GM19238 (cell line): ENCODE measurements around the gene DNAJB13.
"Not testable (repeated sequence)": the region's sequence is repeated elsewhere in the genome, so short reads cannot be mapped to it uniquely, and the experiment has no call there.

Experiments used
- DNase-seq: peaks from one replicate; pipeline ENCODE4 v3.0.0; 2011; ENCODE audit warnings: low spot score; ENCODE audit not compliant: insufficient read length

The DNAJB13 gene, protein sequence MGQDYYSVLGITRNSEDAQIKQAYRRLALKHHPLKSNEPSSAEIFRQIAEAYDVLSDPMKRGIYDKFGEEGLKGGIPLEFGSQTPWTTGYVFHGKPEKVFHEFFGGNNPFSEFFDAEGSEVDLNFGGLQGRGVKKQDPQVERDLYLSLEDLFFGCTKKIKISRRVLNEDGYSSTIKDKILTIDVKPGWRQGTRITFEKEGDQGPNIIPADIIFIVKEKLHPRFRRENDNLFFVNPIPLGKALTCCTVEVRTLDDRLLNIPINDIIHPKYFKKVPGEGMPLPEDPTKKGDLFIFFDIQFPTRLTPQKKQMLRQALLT

DNA sequence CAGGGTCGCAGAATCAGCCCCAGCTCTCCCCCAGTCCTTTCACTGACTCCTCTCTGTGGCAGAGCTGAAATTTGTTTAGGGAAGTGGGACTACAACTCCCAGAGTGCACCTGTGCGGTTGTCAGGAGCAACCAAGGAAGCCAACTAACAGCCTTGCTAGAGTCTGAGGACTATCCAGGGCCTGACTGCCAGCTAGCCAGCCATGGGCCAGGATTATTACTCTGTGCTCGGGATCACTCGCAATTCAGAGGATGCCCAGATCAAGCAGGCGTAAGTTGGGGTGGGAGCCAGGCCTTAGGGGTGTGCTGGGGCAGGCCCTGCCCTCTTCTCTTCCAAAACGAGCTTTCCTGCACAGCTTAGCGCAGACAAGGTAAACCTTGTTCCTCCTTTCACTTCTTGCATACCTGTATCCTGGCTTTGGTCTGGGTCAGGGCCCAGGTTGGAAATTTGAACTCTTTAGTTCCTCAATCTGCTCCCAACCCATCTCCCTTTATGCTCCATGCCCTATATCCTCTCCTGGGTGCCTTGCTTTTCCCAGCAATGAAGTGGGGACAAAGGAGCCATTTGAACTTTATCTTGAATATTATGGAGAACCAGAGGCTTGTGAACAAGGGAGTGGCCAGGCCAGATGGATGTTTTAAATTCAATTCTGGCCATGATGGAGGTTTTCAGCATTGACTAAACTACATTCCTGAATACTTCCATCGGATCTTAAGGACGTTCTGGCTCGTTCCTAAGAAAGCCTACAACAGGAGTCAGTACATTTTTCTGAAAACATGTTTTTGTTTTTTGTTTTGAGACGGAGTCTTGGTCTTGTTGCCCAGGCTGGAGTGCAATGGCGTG, at the start of gene DNAJB13:
Gene DNAJB13 (plus strand): TSS at position 158 of the 842 bp plus-strand sequence. CDS start 44 bp downstream, at position 202.
- peak; percentile 80 for DNase-seq

DNA sequence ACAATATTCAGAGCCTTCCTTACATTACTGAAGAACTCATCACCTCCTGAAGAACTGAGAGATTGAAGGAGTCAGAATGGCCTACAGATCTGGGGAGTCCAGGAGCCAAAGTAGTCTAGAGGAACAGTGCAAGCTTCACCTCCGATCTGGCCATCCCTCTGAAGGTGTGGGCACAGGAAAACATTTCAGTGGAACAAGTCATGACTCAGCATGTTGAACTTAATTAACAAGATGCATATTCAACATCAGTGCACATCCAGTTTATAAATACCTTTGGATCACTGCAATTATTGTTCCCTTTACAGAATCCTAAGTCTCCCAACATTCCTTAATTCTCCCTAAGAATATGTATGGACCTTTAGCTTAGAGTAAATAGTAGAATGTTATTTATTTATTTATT, 48.5 kb upstream of the DNAJB13 start:
- no peak for DNase-seq

DNA sequence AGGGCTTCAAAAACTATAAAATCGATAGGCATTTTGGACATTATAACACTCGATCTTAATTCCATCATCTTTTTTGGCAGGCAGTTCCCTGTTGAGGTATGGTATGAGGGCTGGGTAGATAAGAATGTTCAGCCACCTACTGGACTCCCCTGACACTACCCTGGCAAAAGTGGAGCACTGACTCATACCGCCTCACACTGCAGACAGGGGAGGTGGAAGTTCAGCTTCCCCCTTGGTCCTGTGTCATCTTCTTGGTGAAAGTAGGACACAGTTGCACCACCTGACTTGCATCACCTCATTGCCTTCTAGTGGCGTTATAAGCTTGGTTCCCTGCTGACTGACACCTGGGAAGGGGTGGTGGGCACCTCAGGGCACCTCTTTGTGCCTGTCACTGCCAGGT, 43.6 kb upstream of the DNAJB13 start:
- DNase-seq: no peak

DNA sequence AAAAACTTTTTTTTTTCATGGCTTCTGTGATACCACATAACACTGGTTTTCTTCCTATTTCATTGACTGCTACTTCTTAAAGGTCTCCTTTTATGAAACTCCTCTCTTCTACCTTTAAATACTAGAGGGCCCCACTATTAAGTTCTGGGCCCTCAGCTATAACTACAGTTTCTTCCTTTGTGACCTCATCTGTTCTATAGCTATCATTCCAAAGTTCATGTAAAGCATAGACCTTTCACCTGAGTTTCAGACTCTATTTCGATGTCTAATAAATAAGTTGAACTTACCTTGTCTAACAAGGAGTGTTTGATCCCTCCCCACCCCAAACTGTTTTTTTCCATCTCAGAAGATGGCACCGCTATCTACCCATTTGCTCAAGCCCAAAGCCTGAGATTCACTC, 38.8 kb upstream of the DNAJB13 start:
- no peak for DNase-seq

DNA sequence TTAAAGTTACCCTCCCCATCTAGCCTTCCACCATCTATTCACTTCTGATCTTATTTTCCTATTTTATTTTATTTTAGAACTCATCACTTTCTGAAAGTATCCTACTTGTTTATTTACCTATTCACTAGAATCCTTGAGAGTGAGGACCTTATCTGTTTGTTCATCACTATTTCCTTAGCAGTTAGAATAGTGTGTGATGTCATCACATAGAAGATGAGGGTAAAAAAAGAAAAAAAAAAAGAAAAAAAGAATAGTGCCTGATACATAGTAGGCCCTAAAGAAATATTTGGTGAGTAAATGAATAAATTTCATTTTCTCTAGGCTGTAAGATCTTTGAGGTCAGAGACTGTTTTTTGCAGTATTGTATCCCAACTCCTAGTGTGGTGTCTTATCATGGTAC, 37.4 kb upstream of the DNAJB13 start:
- DNase-seq: no peak

DNA sequence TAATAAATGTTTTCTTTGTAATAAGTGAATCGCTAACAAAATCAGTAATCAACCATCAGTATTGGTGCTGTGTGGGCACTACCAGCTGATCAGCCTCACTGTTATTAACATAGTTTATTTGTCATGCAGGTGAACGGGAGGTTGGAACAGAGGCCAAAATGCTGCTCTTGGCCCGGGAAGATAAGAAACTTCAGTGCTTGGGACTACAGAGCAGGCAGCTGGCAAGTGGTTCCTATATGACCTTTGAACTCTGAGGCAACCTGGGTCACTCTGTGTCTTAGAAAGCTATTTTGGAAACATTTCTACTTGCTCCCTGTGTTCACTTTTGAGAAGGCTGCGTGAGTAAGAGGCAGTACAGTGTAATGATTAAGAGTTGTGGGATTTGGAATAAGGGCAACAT, 36.5 kb upstream of the DNAJB13 start:
- no peak for DNase-seq

DNA sequence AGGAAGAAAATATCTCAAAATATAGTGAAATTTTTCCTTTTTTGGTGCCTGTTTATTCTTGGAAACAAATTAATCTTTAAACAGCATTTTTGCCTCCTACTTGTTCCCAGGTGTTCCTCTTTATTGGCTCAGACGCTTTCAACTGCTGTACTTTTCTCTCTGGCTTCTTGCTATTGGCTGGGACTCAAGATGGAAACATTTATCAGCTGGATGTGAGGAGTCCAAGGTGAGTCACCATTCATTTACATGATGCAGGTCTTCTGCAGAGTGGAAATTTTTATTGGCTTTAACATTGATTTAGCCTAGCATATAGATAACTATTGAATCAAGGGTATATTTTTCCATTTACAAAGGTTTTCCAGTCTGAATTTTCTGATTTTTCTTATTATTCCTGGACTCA, 34.4 kb upstream of the DNAJB13 start:
- no peak for DNase-seq

DNA sequence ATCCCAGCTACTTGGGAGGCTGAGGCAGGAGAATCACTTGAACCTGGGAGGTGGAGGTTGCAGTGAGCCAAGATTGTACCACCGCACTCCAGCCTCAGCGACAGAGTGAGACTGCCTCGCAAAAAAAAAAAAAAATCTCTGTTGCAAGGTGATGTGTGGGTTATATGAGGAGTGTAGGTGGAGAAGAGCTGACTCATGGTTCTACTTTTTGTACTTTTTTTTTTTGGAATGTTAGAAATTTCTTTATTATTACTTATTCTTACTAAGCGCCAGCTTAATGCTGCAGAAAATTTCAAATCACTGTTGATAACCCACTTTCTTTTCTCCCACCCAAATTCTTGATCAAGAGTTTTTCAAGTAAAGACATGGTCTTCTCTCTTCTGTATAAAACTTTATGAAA, 29.6 kb upstream of the DNAJB13 start:
- DNase-seq: no peak

DNA sequence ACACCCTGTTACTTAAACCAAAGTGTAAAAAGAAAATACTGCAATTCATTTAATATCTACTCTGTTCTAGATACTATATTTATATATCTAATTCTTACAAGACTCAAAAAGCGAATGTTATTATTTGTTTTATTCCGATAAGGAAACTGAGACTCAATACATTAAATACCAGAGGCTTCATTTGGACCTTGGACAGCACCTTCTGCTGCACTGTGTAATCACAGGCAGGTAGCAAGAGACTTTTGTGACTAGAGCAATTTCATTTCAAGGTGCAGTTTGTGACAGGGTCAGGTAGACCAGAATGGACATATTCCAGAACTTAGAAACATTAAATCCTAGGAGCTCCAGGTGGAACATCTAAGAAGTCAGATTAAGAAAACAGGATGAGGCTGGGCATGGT, 21.4 kb upstream of the DNAJB13 start:
- DNase-seq: no peak

DNA sequence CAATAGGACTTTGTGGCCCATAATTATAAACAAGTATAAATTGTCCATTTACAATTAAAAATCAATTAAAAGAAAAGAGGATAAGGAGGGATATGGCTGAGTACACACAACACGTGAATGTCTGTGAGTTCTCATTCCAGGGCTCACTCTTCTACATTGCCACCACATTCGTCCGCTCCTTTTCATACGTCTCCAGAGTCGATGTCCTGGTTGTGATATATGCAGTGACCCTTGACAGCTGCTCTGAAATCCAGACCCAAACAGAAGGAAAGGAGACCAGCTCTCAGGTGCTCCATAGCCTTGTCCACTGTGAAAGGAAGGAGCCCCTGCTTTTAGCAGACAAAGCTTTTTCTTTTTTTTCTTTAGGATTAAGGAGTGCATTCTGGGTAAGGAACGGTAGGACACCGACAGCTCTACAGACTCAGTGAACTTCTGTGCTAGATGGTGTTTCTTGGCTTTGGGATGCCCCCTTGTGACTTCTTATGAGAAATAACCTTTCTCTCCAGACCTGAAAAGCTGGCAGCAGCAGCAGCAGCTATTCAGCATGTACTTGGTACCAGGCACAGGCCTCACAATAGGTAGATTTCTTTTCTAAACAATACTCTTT, 19.7 kb upstream of the DNAJB13 start:
- no peak for DNase-seq

DNA sequence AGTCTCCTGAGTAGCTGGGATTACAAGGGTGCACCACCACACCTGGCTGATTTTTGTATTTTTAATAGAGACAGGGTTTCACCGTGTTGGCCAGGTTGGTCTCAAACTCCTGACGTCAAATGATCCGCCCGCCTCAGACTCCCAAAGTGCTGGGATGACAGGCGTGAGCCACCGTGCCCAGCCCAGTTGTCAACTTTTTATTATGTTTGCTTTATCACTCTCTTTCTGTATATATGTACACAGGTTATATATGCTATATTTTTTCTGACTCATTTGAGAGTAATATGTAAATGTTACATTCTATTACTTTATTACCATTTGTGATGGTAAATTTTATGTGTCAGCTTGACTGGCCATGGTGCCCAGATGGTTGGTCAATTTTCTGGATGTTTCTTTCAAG, 18.9 kb upstream of the DNAJB13 start:
- DNase-seq: no peak

DNA sequence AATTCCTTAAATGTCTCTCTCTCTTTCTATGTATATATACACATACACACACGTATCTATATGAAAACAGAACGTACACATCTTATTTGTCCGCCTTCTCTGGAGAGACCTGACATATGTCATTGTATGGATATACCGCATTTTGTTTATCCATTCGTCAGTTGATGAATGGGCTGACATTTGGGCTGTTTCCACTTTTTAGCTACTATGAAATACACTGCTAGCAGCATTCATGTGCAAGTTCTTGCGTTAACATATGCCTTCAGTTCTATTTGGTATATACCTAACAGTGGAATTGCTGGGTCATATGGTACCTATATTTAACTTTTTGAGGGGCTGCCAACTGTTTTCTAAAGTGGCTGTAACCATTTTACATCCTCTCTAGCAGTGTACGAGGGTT, 18.0 kb upstream of the DNAJB13 start:
- no peak for DNase-seq

DNA sequence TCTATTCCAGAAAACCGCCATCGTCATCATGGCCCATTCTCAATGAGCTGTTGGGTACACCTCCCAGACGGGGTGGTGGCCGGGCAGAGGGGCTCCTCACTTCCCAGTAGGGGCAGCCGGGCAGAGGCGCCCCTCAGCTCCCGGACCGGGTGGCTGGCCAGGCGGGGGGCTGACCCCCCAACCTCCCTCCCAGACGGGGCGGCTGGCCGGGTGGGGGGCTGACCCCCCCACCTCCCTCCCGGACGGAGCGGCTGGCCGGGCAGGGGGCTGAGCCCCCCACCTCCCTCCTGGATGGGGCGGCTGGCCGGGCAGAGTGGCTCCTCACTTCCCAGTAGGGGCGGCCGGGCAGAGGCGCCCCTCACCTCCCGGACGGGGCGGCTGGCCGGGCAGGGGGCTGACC, 14.8 kb upstream of the DNAJB13 start:
- DNase-seq: not testable (repeated sequence)

DNA sequence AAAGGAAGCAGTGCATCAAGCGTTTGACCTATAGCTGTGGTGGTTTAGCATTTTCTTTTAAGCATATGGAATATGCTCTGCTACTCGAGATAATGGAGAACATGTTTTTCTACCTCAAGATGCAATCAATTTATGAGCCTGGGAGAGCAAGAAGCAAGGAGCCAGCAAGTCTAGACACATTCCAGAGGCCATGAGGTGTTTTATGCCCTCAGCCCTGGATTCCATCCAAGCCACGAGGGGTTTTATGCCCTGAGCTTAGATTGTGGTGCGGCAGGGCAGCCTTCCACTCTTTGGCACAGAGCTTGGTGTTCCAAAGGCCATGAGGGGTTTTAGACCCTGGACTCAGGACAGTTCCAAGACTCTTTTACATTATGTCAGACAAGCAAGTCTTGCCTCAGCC, 11.7 kb upstream of the DNAJB13 start:
- DNase-seq: no peak

DNA sequence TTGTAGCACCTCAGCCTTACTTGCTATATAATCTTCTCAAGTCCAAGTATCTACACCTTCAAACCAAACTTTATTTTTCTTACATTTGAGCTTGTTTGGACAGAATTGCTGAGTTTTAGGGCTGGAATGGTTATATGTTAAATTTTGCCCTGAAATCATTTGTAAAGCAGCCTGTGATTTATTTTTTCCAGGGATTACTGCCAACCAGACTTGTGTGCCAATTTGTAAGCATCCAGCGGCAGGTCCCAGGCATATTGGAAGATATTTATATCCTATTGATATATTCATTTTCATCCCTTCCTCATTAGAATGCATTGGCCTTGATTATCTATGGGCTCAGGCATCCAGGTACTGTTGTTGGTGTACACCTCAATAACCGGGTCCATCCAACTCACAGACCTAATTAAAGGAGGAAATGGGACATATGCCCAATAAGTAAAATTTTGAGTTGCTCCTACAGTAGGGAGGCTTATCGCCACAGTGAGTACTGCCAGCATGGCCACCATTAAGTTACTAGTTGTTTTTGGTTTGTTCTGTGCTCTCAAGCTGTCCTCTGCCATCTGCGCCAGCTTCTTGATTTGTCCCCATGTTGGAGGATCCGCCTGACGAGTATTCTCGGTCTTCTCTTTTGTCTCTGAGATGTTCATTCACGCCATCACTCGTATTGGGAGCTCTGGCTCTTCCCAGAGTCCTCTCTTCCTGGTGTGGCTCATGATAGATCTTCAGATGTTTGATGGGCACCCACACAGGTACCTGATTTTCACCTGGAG, 9.8 kb upstream of the DNAJB13 start:
- DNase-seq: no peak

DNA sequence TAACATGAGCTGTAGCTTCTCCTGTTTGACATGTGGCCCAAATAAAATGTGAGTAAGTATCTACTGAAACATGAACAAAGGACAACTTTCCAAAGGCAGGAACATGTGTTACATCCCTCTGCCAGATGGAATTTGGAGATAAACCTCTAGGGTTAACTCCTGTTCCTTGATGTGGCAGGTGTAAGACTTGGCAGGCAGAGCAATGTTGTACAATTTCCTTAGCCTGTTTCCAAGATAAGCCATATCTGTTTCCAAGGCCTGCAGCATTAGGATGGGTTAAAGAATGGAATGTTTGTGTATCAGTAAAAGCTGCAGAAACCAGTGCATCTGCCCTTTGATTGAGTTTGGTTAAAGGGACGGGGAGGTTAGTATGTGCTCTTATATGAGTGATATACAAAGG, 8.8 kb upstream of the DNAJB13 start:
- no peak for DNase-seq

DNA sequence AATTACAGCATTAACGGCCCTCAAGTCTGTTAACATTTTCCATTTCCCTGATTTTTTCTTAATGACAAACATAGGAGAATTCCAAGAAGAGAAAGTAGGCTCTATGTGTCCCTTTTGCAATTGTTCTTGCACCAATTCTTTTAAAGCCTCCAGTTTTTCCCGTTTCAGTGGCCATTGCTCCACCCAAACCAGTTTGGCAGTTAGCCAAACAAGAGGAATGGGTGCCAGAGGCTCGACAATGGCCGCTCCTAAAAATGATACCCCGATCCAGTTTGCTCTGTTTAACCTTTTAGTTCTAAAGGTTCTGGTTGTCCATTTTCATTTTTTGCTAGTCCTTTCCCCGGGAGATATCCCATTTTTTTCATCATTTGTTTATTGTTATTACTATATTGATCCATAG, 6.7 kb upstream of the DNAJB13 start:
- DNase-seq: no peak

DNA sequence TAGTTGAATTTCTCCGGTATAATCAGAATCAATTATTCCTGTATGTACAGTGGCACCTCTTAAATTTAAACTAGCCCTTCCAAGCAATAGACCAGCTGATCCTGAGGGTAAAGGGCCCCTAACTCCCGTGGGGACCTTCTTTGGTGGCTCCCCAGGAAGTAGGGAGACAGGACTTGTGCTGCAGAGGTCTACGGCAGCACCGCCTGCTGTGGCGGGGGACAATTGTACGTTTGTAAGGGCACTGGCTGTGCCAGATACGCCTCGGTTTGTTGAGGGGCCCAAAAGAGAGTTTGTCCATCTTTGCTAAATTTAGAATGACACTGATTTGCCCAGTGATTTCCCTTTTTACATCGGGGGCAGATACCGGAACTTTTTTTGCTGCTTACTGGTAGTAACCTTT, 5.9 kb upstream of the DNAJB13 start:
- no peak for DNase-seq

DNA sequence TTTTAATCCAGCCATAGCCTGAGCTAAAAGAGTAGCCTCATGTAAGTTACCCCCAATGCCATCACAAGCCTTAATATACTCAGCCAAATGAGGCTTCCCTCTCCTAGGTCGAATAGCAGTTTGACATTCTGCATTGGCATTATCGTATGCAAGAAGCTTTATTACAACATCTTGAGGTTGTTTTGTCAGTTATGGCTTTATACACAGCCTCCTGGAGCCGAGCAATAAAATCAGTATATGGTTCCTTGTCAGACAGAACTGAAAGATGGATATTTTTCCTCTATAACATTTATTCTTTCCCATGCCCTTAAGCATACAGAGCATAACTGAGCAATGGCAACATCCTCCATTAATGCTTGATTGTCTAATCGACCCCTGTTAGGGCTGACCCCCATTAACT, 5.4 kb upstream of the DNAJB13 start:
- no peak for DNase-seq

DNA sequence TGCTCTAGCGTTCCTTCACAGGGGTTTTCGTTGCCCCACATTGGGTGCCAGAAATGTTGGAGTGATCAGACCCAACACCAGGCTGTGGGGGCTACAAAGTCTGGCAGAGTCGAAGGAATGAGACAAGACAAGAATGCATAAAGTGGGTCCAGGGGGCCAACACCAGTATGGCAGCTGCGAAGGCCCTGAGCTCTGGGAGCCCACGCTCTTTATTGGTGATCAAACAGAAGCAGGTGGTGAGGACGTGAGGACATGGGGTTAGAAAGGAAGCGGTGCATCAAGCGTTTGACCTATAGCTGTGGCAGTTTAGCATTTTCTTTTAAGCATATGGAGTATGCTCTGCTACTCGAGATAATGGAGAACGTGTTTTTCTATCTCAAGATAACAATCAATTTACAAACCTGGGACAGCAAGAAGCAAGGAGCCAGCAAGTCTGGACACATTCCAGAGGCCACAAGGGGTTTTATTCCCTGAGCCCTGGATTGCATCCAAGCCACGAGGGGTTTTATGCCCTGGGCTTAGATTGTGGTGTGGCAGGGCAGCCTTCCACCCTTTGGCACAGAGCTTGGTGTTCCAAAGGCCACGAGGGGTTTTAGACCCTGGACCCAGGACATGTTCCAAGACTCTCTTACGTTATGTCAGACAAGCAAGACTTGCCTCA, 3.9 kb upstream of the DNAJB13 start:
- no peak for DNase-seq

DNA sequence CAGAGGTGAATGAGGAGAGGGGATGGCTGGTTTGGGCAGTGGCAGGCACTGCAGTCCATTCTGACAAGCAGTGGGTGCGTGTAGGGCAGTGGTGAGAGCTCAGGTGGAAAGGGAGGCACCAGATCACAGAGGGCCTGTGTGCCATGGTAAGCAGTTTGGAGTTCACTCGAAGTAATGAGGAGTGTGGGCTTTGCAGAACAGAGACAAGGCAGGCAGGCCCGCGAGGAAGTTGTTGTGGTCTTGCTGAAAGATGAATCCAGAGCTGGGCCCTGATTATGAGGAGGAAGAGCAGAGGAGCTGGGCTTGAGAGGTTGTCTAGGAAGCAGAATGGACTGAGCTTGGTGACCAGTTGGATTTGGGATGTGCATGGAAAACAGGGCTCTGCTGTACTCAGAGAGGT, 1.6 kb upstream of the DNAJB13 start:
- no peak for DNase-seq
